ENCODE data around the gene SPTA1.

DNA sequence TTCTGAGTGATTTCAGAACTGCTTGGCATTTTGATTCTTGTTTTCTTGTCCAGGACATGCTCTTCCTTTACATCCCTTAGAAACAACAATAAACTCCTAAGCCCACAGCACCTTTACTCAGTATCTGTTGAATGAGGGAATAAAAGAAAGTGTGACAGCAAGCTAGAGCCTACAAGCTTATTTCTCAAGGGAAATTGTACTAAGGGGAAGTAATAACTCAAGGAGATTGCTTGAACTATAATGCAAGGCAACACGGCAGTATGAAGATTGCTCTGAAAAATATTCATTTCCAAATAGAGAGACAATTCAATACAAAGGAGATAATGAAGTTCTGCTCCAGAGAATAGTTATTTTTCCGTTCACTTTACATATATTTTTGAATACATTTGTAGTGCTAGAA, 122.7 kb downstream of the SPTA1 start:
- TF ChIP-seq POLR2A (IDR thresholded peaks at IDR 0.05; ENCODE audit: borderline replicate concordance, extremely low read depth, insufficient read depth, insufficient read length) (no peak), ZFX (IDR thresholded peaks at IDR 0.05) (no peak), EZH2phosphoT487 (IDR thresholded peaks at IDR 0.05; ENCODE audit: borderline replicate concordance) (no peak), JUND (IDR thresholded peaks at IDR 0.05) (no peak), ZNF274 (IDR thresholded peaks at IDR 0.05; ENCODE audit: low read depth, low read length) (no peak), EZH2 (IDR thresholded peaks at IDR 0.05) (no peak), SIN3A (IDR thresholded peaks at IDR 0.05; ENCODE audit: low read depth) (no peak)
- TF ChIP-seq, protein P1, sequence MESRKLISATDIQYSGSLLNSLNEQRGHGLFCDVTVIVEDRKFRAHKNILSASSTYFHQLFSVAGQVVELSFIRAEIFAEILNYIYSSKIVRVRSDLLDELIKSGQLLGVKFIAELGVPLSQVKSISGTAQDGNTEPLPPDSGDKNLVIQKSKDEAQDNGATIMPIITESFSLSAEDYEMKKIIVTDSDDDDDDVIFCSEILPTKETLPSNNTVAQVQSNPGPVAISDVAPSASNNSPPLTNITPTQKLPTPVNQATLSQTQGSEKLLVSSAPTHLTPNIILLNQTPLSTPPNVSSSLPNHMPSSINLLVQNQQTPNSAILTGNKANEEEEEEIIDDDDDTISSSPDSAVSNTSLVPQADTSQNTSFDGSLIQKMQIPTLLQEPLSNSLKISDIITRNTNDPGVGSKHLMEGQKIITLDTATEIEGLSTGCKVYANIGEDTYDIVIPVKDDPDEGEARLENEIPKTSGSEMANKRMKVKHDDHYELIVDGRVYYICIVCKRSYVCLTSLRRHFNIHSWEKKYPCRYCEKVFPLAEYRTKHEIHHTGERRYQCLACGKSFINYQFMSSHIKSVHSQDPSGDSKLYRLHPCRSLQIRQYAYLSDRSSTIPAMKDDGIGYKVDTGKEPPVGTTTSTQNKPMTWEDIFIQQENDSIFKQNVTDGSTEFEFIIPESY (IDR thresholded peaks at IDR 0.05; ENCODE audit: extremely low read depth, insufficient replicate concordance, low read length) = no peak
- TF ChIP-seq, protein P2, sequence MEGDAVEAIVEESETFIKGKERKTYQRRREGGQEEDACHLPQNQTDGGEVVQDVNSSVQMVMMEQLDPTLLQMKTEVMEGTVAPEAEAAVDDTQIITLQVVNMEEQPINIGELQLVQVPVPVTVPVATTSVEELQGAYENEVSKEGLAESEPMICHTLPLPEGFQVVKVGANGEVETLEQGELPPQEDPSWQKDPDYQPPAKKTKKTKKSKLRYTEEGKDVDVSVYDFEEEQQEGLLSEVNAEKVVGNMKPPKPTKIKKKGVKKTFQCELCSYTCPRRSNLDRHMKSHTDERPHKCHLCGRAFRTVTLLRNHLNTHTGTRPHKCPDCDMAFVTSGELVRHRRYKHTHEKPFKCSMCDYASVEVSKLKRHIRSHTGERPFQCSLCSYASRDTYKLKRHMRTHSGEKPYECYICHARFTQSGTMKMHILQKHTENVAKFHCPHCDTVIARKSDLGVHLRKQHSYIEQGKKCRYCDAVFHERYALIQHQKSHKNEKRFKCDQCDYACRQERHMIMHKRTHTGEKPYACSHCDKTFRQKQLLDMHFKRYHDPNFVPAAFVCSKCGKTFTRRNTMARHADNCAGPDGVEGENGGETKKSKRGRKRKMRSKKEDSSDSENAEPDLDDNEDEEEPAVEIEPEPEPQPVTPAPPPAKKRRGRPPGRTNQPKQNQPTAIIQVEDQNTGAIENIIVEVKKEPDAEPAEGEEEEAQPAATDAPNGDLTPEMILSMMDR (IDR thresholded peaks at IDR 0.05 in 2 of 3, conservative IDR thresholded peaks at IDR 0.05 in 1 of 3; ENCODE audit: borderline replicate concordance in 1 of 3, insufficient read depth in 1 of 3, low read depth in 2 of 3, low read length in 2 of 3) = no peak
